DOHH2 (cell line): Measurements from ENCODE around the gene PTPA.

ENCODE experiments used
- H3F3A ChIP-seq: fragments of 200-600 bp; sonication (generic), shearing (Covaris generic); 2 replicates; pipeline ENCODE4 v1.6.0; 2016; ENCODE audit warnings: antibody characterized with exemption, mild to moderate bottlenecking; ENCODE audit not compliant: control insufficient read depth, insufficient read depth
- H3K27ac ChIP-seq: fragments of 200-600 bp; sonication (generic); 2 replicates; pipeline ENCODE4 v1.5.1; 2014; ENCODE audit warnings: low read depth, mild to moderate bottlenecking, low read length, moderate library complexity
- H3K27me3 ChIP-seq: fragments of 200-600 bp; sonication (generic); 2 replicates; pipeline ENCODE4 v1.6.1; 2014; ENCODE audit warnings: mild to moderate bottlenecking, low read length, mixed read lengths; ENCODE audit not compliant: control insufficient read depth
- H3K36me3 ChIP-seq: fragments of 200-600 bp; sonication (generic); 2 replicates; pipeline ENCODE4 v1.6.1; 2014; ENCODE audit warnings: mild to moderate bottlenecking, low read length, moderate library complexity, mixed read lengths; ENCODE audit not compliant: control insufficient read depth
- H3K4me1 ChIP-seq: fragments of 200-600 bp; sonication (generic); 2 replicates; pipeline ENCODE4 v1.6.1; 2014; ENCODE audit warnings: mild to moderate bottlenecking, low read length, mixed read lengths; ENCODE audit not compliant: control insufficient read depth
- H3K4me2 ChIP-seq: fragments of 200-600 bp; sonication (generic); 2 replicates; pipeline ENCODE4 v1.6.0; 2014; ENCODE audit warnings: mild to moderate bottlenecking, low read length, moderate library complexity
- H3K4me3 ChIP-seq: fragments of 200-600 bp; sonication (generic); 2 replicates; pipeline ENCODE4 v1.5.1; 2014; ENCODE audit warnings: mild to moderate bottlenecking, low read length, mixed read lengths
- H3K79me2 ChIP-seq: fragments of 200-600 bp; sonication (generic); 2 replicates; pipeline ENCODE4 v1.6.1; 2014; ENCODE audit warnings: mild to moderate bottlenecking, low read length, mixed read lengths; ENCODE audit not compliant: control insufficient read depth
- H3K9me2 ChIP-seq: fragments of 200-600 bp; sonication (generic); replicated peaks from 2 replicates; pipeline ENCODE4 v1.6.1; 2014; ENCODE audit warnings: mild to moderate bottlenecking, low read length, mixed read lengths; ENCODE audit not compliant: control insufficient read depth
- H3K9me3 ChIP-seq: fragments of 200-600 bp; sonication (generic); 2 replicates; pipeline ENCODE4 v1.6.1; 2014; ENCODE audit warnings: antibody characterized with exemption, low read length, mixed read lengths; ENCODE audit not compliant: control insufficient read depth, insufficient read depth
- H4K20me1 ChIP-seq: fragments of 200-600 bp; sonication (generic); 2 replicates; pipeline ENCODE4 v1.6.0; 2014; ENCODE audit warnings: low read depth, mild to moderate bottlenecking, antibody characterized with exemption, low read length, moderate library complexity; ENCODE audit not compliant: control insufficient read depth, insufficient read depth
- CTCF ChIP-seq: fragments of 200-600 bp; sonication (generic); IDR thresholded peaks from one replicate; pipeline ENCODE4 v1.5.1; 2014; ENCODE audit warnings: antibody characterized with exemption, mild to moderate bottlenecking, low read depth, low read length; ENCODE audit not compliant: poor library complexity, severe bottlenecking
- EZH2phosphoT487 ChIP-seq: fragments of 200-600 bp; sonication (generic); IDR thresholded peaks from 2 replicates; pipeline ENCODE4 v1.6.1; 2017; ENCODE audit warnings: borderline replicate concordance, mild to moderate bottlenecking, antibody characterized with exemption, low read length, moderate library complexity, mixed read lengths

The PTPA gene

GRCh38 chr9:129070696-129071525, 40.3 kb upstream of the PTPA start:
- Histone ChIP-seq H4K20me1 (no peaks in the 10 kb centered on the region), H3K4me2 (no peak overlapping the region), H3K4me1 (no peaks in the 10 kb centered on the region; the same call in 1 of the 2 replicates), H3F3A (0 out of 2 replicates have a peak, but pooled peaks cover 3% of the 10 kb centered on the region), H3K79me2 (no peaks in the 10 kb centered on the region), H3K9me2 (no peaks in the 10 kb centered on the region), H3K27me3 (no peaks in the 10 kb centered on the region), H3K36me3 (peaks cover 5% of the 10 kb centered on the region; the same call in 1 of the 2 replicates), H3K9me3 (no peaks in the 10 kb centered on the region), H3K27ac (no peak overlapping the region), H3K4me3 (no peak overlapping the region)
- no peak for TF ChIP-seq CTCF
- TF ChIP-seq EZH2phosphoT487 = no peak

DNA sequence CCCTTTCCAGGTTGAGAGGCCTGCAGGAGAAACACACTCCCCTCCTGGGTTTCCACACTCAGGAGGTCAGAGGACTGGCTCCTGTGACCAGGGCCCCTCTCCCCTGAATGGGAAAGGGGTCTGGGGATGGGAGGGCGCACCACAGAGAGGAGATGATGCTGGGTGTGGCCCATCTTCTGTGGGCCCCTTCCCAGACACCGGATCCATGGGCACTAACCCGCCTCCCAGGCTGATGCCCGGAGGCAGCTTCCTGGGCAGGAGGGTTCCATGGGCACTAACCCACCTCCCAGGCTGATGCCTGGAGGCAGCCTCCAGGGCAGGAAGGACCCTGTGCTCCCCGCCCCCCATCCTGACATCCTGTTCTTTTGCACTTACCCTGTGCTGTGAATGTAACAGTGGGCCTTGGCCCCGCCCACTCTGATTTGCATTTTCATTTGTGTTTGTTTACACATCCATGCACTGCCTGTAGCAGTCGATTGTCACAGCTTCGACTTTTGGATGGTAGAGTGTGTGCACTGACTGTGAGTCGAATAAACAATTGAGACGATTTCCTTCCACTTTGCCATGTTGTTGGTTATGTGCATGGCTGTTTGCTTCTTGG, 39.6 kb upstream of the PTPA start:
- H3K27ac ChIP-seq = no peak overlapping the region
- no peaks in the 10 kb centered on the region for H4K20me1 ChIP-seq
- H3F3A ChIP-seq = 0 out of 2 replicates have a peak, but pooled peaks cover 3% of the 10 kb centered on the region
- no peaks in the 10 kb centered on the region for H3K79me2 ChIP-seq
- H3K27me3 ChIP-seq = no peaks in the 10 kb centered on the region
- no peak overlapping the region for H3K4me3 ChIP-seq
- TF ChIP-seq CTCF (no peak), EZH2phosphoT487 (no peak)
- peaks cover 3% of the 10 kb centered on the region; the same call in 1 of the 2 replicates for H3K36me3 ChIP-seq
- no peaks in the 10 kb centered on the region; the same call in 1 of the 2 replicates for H3K4me1 ChIP-seq
- no peak overlapping the region for H3K4me2 ChIP-seq
- no peaks in the 10 kb centered on the region for H3K9me3 ChIP-seq
- no peaks in the 10 kb centered on the region for H3K9me2 ChIP-seq

GRCh38 chr9:129072171-129072570, 39.0 kb upstream of the PTPA start:
- peaks cover 3% of the 10 kb centered on the region; the same call in 1 of the 2 replicates for H3K36me3 ChIP-seq
- H3K4me2 ChIP-seq = no peak overlapping the region
- 0 out of 2 replicates have a peak, but pooled peaks cover 3% of the 10 kb centered on the region for H3F3A ChIP-seq
- no peaks in the 10 kb centered on the region for H3K27me3 ChIP-seq
- H3K9me3 ChIP-seq = no peaks in the 10 kb centered on the region
- no peak for TF ChIP-seq EZH2phosphoT487
- TF ChIP-seq CTCF = no peak
- no peak overlapping the region for H3K4me3 ChIP-seq
- no peaks in the 10 kb centered on the region for H3K9me2 ChIP-seq
- H3K4me1 ChIP-seq = no peaks in the 10 kb centered on the region; the same call in 1 of the 2 replicates
- H3K27ac ChIP-seq = no peak overlapping the region
- no peaks in the 10 kb centered on the region for H3K79me2 ChIP-seq
- no peaks in the 10 kb centered on the region for H4K20me1 ChIP-seq
